ENCODE measurements around the gene ZNF266.

The ZNF266 gene

DNA sequence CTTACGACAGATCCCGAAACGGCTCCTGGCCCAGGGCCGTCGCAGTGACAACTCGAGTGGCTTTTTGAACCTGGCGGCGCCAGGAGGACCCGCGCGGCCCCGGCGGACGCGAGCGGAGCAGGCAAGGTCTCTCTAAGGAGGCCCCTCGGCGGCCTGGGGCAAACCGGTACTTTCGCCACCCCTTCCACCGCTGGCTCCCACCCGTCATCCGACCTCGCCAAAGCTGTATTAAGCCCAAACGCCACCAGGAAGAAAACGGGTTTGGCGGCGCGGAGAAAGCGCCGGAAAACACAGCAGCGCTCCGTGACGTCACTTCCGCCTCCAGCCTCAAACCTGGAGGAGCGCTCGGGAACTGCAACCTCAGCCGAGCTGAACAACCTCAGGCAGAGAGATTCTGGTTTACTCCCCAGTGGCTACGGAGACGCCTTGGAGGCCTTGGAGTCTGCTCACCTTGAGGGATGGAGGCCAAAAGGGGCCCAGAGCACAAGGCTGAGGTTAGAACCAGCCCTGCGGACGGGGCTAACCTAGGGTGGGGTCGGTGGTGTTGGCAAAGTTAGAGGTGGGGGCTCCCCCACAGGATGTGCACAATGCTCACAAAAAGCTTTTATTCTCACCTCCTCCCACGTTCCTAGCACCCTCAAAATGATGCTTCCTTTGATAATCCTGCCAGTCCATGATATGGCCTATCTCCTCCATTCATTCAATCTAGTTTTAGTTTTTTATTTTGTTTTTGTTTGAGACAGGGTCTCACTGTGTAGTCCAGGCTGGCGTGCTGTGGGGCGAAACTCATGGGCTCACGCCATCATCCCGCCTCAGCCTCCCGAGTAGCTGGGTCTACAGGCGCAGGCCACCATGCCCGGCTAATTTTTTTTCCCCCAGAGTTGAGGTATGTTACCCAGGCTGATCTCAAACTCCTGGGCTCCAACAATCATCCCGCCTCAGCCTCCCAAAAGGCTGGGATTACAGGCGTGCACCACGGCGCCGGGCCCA, at the start of gene ZNF266:
Gene ZNF266 (minus strand): TSS at position 295 of the 990 bp plus-strand sequence. CDS start 15,484 bp downstream, outside the sequence.
- TF ChIP-seq, protein P1, sequence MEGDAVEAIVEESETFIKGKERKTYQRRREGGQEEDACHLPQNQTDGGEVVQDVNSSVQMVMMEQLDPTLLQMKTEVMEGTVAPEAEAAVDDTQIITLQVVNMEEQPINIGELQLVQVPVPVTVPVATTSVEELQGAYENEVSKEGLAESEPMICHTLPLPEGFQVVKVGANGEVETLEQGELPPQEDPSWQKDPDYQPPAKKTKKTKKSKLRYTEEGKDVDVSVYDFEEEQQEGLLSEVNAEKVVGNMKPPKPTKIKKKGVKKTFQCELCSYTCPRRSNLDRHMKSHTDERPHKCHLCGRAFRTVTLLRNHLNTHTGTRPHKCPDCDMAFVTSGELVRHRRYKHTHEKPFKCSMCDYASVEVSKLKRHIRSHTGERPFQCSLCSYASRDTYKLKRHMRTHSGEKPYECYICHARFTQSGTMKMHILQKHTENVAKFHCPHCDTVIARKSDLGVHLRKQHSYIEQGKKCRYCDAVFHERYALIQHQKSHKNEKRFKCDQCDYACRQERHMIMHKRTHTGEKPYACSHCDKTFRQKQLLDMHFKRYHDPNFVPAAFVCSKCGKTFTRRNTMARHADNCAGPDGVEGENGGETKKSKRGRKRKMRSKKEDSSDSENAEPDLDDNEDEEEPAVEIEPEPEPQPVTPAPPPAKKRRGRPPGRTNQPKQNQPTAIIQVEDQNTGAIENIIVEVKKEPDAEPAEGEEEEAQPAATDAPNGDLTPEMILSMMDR (IDR thresholded peaks at IDR 0.05; ENCODE audit: extremely low read depth, missing control alignments): no peak
- DNase-seq (ENCODE audit: low spot score): peak; percentile 90

DNA sequence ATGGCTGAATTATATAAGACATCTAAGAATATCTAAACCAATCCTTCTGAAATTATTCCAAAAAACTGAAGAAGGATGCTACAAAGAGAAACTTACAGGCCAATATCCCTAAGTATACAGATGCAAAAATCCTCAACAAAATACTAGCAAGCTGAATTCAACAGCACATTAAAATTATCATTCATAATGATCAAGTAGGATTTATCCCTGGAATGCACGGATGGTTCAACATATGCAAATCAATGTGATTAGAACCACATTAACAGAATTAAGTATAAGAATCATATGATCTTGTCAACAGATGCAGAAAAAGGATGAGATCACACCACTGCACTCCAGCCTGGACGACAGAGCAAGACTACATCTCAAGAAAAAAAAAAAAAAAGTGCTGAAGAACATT, 49.8 kb upstream of the ZNF266 start:
- TF ChIP-seq, protein P1 (IDR thresholded peaks at IDR 0.05; ENCODE audit: extremely low read depth, missing control alignments): no peak
- DNase-seq (ENCODE audit: low spot score): no peak

DNA sequence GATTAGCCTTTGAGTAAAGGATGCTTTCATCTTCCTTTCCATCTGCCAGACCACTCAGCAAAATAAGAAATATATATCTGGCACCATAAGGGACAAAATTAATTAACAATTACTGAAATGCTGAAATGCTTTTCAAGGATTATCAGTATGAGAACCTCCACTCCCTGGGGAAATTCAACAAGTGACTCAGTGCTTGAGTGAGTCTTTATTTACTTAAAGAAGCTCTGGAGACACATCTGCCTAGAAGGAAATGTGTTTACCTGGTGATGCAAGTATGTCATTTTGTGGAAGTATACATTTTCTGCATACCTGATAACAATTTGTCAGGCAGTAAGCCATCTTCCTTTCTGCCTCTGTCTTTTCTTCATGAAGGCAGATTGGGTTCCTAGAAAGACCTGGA, 39.6 kb upstream of the ZNF266 start:
- TF ChIP-seq, protein P1 (IDR thresholded peaks at IDR 0.05; ENCODE audit: extremely low read depth, missing control alignments): no peak
- DNase-seq (ENCODE audit: low spot score): no peak

DNA sequence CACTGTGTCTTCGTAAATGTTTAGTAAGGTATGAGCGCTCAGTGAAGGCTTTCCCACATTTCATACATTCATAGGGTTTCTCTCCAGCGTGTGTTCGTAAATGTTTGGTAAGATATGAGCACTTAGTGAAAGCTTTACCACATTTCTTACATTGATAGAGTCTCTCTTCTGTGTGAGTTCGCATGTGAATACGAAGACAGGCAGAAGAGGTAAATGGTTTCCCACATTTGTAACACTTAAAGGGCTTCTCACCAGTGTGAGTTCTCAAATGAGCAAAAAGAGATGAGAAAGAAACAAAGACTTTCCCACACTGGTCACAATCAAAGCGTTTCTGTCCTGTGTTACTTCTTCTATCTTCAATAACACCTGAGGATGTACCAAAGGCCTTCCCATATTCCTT, 31.8 kb upstream of the ZNF266 start:
- TF ChIP-seq, protein P1 (IDR thresholded peaks at IDR 0.05; ENCODE audit: extremely low read depth, missing control alignments): no peak
- no peak for DNase-seq (ENCODE audit: low spot score)

DNA sequence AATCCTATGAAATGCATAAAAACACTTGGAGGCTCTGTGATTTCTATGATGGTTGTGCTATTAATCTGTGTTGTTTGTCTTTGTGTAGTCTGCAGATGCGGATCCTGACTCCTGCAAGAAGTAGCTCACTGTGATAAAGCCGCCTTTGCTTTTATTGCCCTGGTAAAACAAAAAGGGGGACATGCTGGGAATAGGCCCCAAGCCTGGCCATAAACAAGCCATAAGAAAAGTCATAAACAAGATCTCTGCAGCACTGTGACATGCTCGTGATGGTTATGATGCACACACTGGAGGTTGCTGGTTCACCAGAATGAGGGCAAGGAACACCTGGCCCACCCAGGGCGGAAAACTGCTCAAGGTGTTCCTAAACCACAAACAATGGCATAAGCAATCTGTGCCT, 26.6 kb upstream of the ZNF266 start:
- DNase-seq (ENCODE audit: low spot score): no peak
- TF ChIP-seq, protein P1 (IDR thresholded peaks at IDR 0.05; ENCODE audit: extremely low read depth, missing control alignments): no peak

DNA sequence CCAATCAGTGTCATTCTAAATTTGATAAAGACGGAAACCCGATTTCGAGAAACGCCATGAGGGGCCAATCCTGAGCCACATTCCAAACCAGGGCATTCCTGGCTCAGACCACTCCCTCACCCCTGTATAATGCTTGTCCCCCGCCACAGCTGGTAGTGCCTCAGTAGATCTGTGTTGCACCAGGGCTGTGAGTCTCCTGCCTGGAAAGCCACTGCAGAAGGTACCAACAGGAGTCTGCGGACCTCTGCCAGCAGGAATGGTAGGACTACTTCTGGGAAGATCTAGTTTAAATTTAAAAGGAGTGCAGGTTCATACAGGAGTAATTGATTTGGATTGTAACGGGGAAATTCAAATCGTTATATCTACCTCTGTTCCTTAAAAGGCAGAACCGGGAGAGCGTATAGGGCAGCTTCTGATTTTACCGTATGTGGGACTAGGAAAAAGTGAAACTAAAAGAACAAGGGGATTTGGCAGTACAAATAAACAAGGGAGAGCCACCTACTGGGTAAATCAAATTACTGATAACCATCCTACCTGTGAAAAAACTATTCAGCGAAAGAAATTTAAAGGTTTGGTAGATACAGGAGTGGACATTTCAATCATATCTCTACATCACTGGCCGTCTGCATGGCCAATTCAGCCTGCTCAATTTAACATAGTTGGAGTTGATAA, 20.8 kb upstream of the ZNF266 start:
- TF ChIP-seq, protein P1 (IDR thresholded peaks at IDR 0.05; ENCODE audit: extremely low read depth, missing control alignments): no peak
- DNase-seq (ENCODE audit: low spot score): no peak

DNA sequence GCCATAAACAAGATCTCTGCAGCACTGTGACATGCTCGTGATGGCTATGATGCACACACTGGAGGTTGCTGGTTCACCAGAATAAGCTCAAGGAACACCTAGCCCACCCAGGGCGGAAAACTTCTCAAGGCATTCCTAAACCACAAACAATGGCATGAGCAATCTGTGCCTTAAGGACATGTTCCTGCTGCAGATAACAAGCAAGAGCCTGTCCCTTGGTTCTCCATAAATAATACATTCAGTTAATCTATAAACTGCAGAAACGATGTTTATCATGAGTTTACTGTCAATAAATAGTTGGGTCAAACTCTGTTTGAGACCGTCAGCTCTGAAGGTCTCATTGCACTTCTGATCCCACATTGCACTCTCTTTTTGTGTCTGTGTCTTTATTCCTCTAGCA, 18.6 kb upstream of the ZNF266 start:
- DNase-seq (ENCODE audit: low spot score): no peak
- TF ChIP-seq, protein P1 (IDR thresholded peaks at IDR 0.05; ENCODE audit: extremely low read depth, missing control alignments): no peak
